ENCODE data around the gene OMP. TPM values are rescaled to one million over a fixed set of nuclear protein-coding genes. Genes with fewer than 3 reads are reported as not detected.

OMP gene
- total RNA-seq, 1 experiment from 2014 or later, result 1.4 TPM

GRCh38 chr11:77135069-77135468 lies 32.4 kb downstream of the OMP start:
- ChIA-PET POLR2A (ENCODE audit: unreplicated experiment) (no interaction called here), CTCF (no interaction called here)
- H3K4me3 ChIP-seq, result no peak overlapping the region
- peaks cover 11% of the 10 kb centered on the region for H3K4me1 ChIP-seq (replicated peaks; ENCODE audit: insufficient read depth)
- BruUV-seq (replicated peaks), result no TSS peak
- H3K79me2 ChIP-seq (ENCODE audit: low read depth), result no peaks in the 10 kb centered on the region
- H3F3A ChIP-seq (ENCODE audit: insufficient read depth, low read depth), result no peaks in the 10 kb centered on the region
- H3K27ac ChIP-seq, result no peak overlapping the region
- H2AFZ ChIP-seq, result no peak overlapping the region; the same call in 1 of the 2 replicates
- no peaks in the 10 kb centered on the region for H3K36me3 ChIP-seq (ENCODE audit: low read depth)
- H3K4me2 ChIP-seq, result no peak overlapping the region
- TF ChIP-seq EZH2 (IDR thresholded peaks at IDR 0.05; ENCODE audit: low read depth), result no peak
- TF ChIP-seq CTCF (conservative IDR thresholded peaks at IDR 0.05), result no peak
- no peaks in the 10 kb centered on the region for H3K9me2 ChIP-seq (ENCODE audit: insufficient read depth)
- intact Hi-C loops (cut with micrococcal nuclease; ENCODE audit: unreplicated experiment), result no loop called here
- no peaks in the 10 kb centered on the region for H3K9me3 ChIP-seq (ENCODE audit: insufficient read depth, low read depth)
- DNase-seq, result no peak
- no peaks in the 10 kb centered on the region for H3K27me3 ChIP-seq (ENCODE audit: insufficient read depth, low read depth)
- no peaks in the 10 kb centered on the region for H4K20me1 ChIP-seq (ENCODE audit: insufficient read depth)

GRCh38 chr11:77136074-77136473 lies 33.4 kb downstream of the OMP start:
- no peak overlapping the region for H2AFZ ChIP-seq
- H3K36me3 ChIP-seq (ENCODE audit: low read depth), result no peaks in the 10 kb centered on the region
- H3K9me3 ChIP-seq (ENCODE audit: insufficient read depth, low read depth), result no peaks in the 10 kb centered on the region
- POLR2A ChIA-PET (ENCODE audit: unreplicated experiment), result interaction anchor here (0.7 kb wide), 1 partner anchor 365 kb away, joined by 3 read pairs; no protein-coding TSS in a partner anchor
- H4K20me1 ChIP-seq (ENCODE audit: insufficient read depth), result no peaks in the 10 kb centered on the region
- no peak overlapping the region for H3K27ac ChIP-seq
- no peak overlapping the region for H3K4me3 ChIP-seq
- H3K9me2 ChIP-seq (ENCODE audit: insufficient read depth), result no peaks in the 10 kb centered on the region
- peak in 1 of 2 experiments; percentile 53 for DNase-seq
- intact Hi-C loops (cut with micrococcal nuclease; ENCODE audit: unreplicated experiment), result no loop called here
- H3K27me3 ChIP-seq (ENCODE audit: insufficient read depth, low read depth), result no peaks in the 10 kb centered on the region
- no TSS peak for BruUV-seq (replicated peaks)
- TF ChIP-seq CTCF (conservative IDR thresholded peaks at IDR 0.05) (no peak; the same call in 1 of the 2 replicates), EZH2 (IDR thresholded peaks at IDR 0.05; ENCODE audit: low read depth) (no peak)
- no peaks in the 10 kb centered on the region for H3K79me2 ChIP-seq (ENCODE audit: low read depth)
- CTCF ChIA-PET, result no interaction called here
- peak overlapping the region; percentile 19 for H3K4me2 ChIP-seq
- no peaks in the 10 kb centered on the region for H3F3A ChIP-seq (ENCODE audit: insufficient read depth, low read depth)
- H3K4me1 ChIP-seq (replicated peaks; ENCODE audit: insufficient read depth), result peaks cover 11% of the 10 kb centered on the region

GRCh38 chr11:77136784-77137420 lies 34.3 kb downstream of the OMP start:
- Histone ChIP-seq H3K4me1 (replicated peaks; ENCODE audit: insufficient read depth) (peaks cover 11% of the 10 kb centered on the region), H2AFZ (no peak overlapping the region), H3K36me3 (ENCODE audit: low read depth) (no peaks in the 10 kb centered on the region), H3F3A (ENCODE audit: insufficient read depth, low read depth) (no peaks in the 10 kb centered on the region), H3K79me2 (ENCODE audit: low read depth) (no peaks in the 10 kb centered on the region), H3K9me3 (ENCODE audit: insufficient read depth, low read depth) (no peaks in the 10 kb centered on the region), H3K27ac (no peak overlapping the region), H4K20me1 (ENCODE audit: insufficient read depth) (no peaks in the 10 kb centered on the region), H3K27me3 (ENCODE audit: insufficient read depth, low read depth) (no peaks in the 10 kb centered on the region), H3K4me2 (no peak overlapping the region), H3K9me2 (ENCODE audit: insufficient read depth) (no peaks in the 10 kb centered on the region), H3K4me3 (no peak overlapping the region)
- intact Hi-C loops (cut with micrococcal nuclease; ENCODE audit: unreplicated experiment), result no loop called here
- TF ChIP-seq EZH2 (IDR thresholded peaks at IDR 0.05; ENCODE audit: low read depth) (no peak), CTCF (conservative IDR thresholded peaks at IDR 0.05) (no peak)
- ChIA-PET CTCF (no interaction called here), POLR2A (ENCODE audit: unreplicated experiment) (no interaction called here)
- no TSS peak for BruUV-seq (replicated peaks)
- no peak for DNase-seq

Measured in PC-9 (cell line).